Activated T-cell treated with anti-CD3 and anti-CD28 coated beads, Interleukin-2, amount 50 U/mL, for 24 hours (primary cell): ENCODE measurements around the gene DDIAS.
"Not testable (repeated sequence)": the region's sequence is repeated elsewhere in the genome, so short reads cannot be mapped to it uniquely, and the experiment has no call there.

Experiments
- DNase-seq: peaks from one replicate; pipeline ENCODE4 v3.0.0-alpha.2; 2020
- H3K27ac Mint-ChIP-seq: 2 replicates; pipeline ENCODE4 v1.8.0; 2020; ENCODE audit warnings: mild to moderate bottlenecking, mixed read lengths
- H3K27me3 Mint-ChIP-seq: 2 replicates; pipeline ENCODE4 v1.8.0; 2020; ENCODE audit warnings: mixed read lengths
- H3K36me3 Mint-ChIP-seq: 2 replicates; pipeline ENCODE4 v1.8.0; 2020; ENCODE audit warnings: low read depth, mixed read lengths
- H3K4me1 Mint-ChIP-seq: 2 replicates; pipeline ENCODE4 v1.8.0; 2020; ENCODE audit warnings: low read depth, mixed read lengths
- H3K4me3 Mint-ChIP-seq: 2 replicates; pipeline ENCODE4 v1.8.0; 2020; ENCODE audit warnings: mild to moderate bottlenecking, moderate library complexity, mixed read lengths
- H3K9me3 Mint-ChIP-seq: 2 replicates; pipeline ENCODE4 v1.8.0; 2020; ENCODE audit warnings: mixed read lengths

Gene DDIAS

GRCh38 chr11:82901165-82901921 is at the start of gene DDIAS:
Gene DDIAS (plus strand): TSS chr11:82901736. CDS start chr11:82914739, 13,003 bp downstream.
- peak; percentile 89 for DNase-seq
- peaks cover 63% of the 10 kb centered on the region for H3K4me1 Mint-ChIP-seq
- H3K27me3 Mint-ChIP-seq = no peaks in the 10 kb centered on the region
- H3K4me3 Mint-ChIP-seq = peak within 1 kb of the TSS; percentile 96
- H3K9me3 Mint-ChIP-seq = no peaks in the 10 kb centered on the region
- peaks cover 25% of the 10 kb centered on the region for H3K36me3 Mint-ChIP-seq
- peak within 1 kb of the TSS; percentile 99 for H3K27ac Mint-ChIP-seq

GRCh38 chr11:82854242-82854641 is 47.3 kb upstream of the DDIAS start:
- no peak for DNase-seq
- H3K4me1 Mint-ChIP-seq = peaks cover 4% of the 10 kb centered on the region
- no peaks in the 10 kb centered on the region for H3K9me3 Mint-ChIP-seq
- H3K27ac Mint-ChIP-seq = no peak overlapping the region
- H3K36me3 Mint-ChIP-seq = peaks cover 15% of the 10 kb centered on the region
- no peaks in the 10 kb centered on the region for H3K27me3 Mint-ChIP-seq
- no peak overlapping the region for H3K4me3 Mint-ChIP-seq

- not testable (repeated sequence) for H3K4me3 Mint-ChIP-seq, H3K9me3 Mint-ChIP-seq, DNase-seq, H3K4me1 Mint-ChIP-seq, H3K27ac Mint-ChIP-seq, H3K27me3 Mint-ChIP-seq
- H3K36me3 Mint-ChIP-seq = peaks cover 13% of the 10 kb centered on the region
These were observed 46.6 kb upstream of the DDIAS start for GRCh38 chr11:82854916-82855315.

GRCh38 chr11:82855616-82856015 is 45.9 kb upstream of the DDIAS start:
- peaks cover 4% of the 10 kb centered on the region for H3K4me1 Mint-ChIP-seq
- H3K27ac Mint-ChIP-seq = no peak overlapping the region
- H3K4me3 Mint-ChIP-seq = no peak overlapping the region
- H3K9me3 Mint-ChIP-seq = no peaks in the 10 kb centered on the region
- no peaks in the 10 kb centered on the region for H3K27me3 Mint-ChIP-seq
- no peak for DNase-seq
- H3K36me3 Mint-ChIP-seq = peaks cover 10% of the 10 kb centered on the region

- H3K9me3 Mint-ChIP-seq = no peaks in the 10 kb centered on the region
- H3K27me3 Mint-ChIP-seq = no peaks in the 10 kb centered on the region
- H3K4me3 Mint-ChIP-seq = no peak overlapping the region
- H3K27ac Mint-ChIP-seq = no peak overlapping the region
- DNase-seq = no peak
- H3K36me3 Mint-ChIP-seq = peaks cover 8% of the 10 kb centered on the region
- H3K4me1 Mint-ChIP-seq = peaks cover 4% of the 10 kb centered on the region
These were observed 44.4 kb upstream of the DDIAS start for GRCh38 chr11:82857145-82857544.

GRCh38 chr11:82858133-82858532 is 43.4 kb upstream of the DDIAS start:
- H3K9me3 Mint-ChIP-seq = no peaks in the 10 kb centered on the region
- peaks cover 6% of the 10 kb centered on the region for H3K4me1 Mint-ChIP-seq
- H3K4me3 Mint-ChIP-seq = no peak overlapping the region
- H3K27me3 Mint-ChIP-seq = no peaks in the 10 kb centered on the region
- DNase-seq = no peak
- H3K27ac Mint-ChIP-seq = no peak overlapping the region
- H3K36me3 Mint-ChIP-seq = peaks cover 8% of the 10 kb centered on the region

GRCh38 chr11:82858556-82859091 is 42.9 kb upstream of the DDIAS start:
- Mint-ChIP-seq H3K36me3 (peaks cover 8% of the 10 kb centered on the region), H3K27ac (no peak overlapping the region), H3K27me3 (no peaks in the 10 kb centered on the region), H3K4me1 (peaks cover 10% of the 10 kb centered on the region), H3K4me3 (no peak overlapping the region), H3K9me3 (no peaks in the 10 kb centered on the region)
- no peak for DNase-seq

- no peak overlapping the region for H3K4me3 Mint-ChIP-seq
- peaks cover 6% of the 10 kb centered on the region for H3K4me1 Mint-ChIP-seq
- H3K36me3 Mint-ChIP-seq = peaks cover 8% of the 10 kb centered on the region
- H3K27me3 Mint-ChIP-seq = no peaks in the 10 kb centered on the region
- H3K27ac Mint-ChIP-seq = no peak overlapping the region
- no peak for DNase-seq
- no peaks in the 10 kb centered on the region for H3K9me3 Mint-ChIP-seq
These were observed 41.8 kb upstream of the DDIAS start for GRCh38 chr11:82859750-82860149.

GRCh38 chr11:82862379-82862778 is 39.2 kb upstream of the DDIAS start:
- H3K36me3 Mint-ChIP-seq = peaks cover 4% of the 10 kb centered on the region
- peaks cover 8% of the 10 kb centered on the region for H3K4me1 Mint-ChIP-seq
- H3K27ac Mint-ChIP-seq = no peak overlapping the region
- H3K4me3 Mint-ChIP-seq = no peak overlapping the region
- no peaks in the 10 kb centered on the region for H3K27me3 Mint-ChIP-seq
- no peak for DNase-seq
- H3K9me3 Mint-ChIP-seq = no peaks in the 10 kb centered on the region

- Mint-ChIP-seq H3K4me3 (no peak overlapping the region), H3K27me3 (no peaks in the 10 kb centered on the region), H3K27ac (no peak overlapping the region), H3K36me3 (no peaks in the 10 kb centered on the region), H3K4me1 (peaks cover 12% of the 10 kb centered on the region), H3K9me3 (no peaks in the 10 kb centered on the region)
- no peak for DNase-seq
These were observed 38.3 kb upstream of the DDIAS start for GRCh38 chr11:82863209-82863608.

GRCh38 chr11:82864268-82864667 is 37.3 kb upstream of the DDIAS start:
- no peak overlapping the region for H3K27ac Mint-ChIP-seq
- H3K4me1 Mint-ChIP-seq = peaks cover 12% of the 10 kb centered on the region
- H3K36me3 Mint-ChIP-seq = no peaks in the 10 kb centered on the region
- no peaks in the 10 kb centered on the region for H3K27me3 Mint-ChIP-seq
- no peaks in the 10 kb centered on the region for H3K9me3 Mint-ChIP-seq
- no peak for DNase-seq
- H3K4me3 Mint-ChIP-seq = no peak overlapping the region

GRCh38 chr11:82865841-82866240 is 35.7 kb upstream of the DDIAS start:
- Mint-ChIP-seq H3K9me3 (no peaks in the 10 kb centered on the region), H3K27ac (no peak overlapping the region), H3K36me3 (no peaks in the 10 kb centered on the region), H3K4me3 (no peak overlapping the region), H3K27me3 (no peaks in the 10 kb centered on the region), H3K4me1 (peaks cover 12% of the 10 kb centered on the region)
- DNase-seq = no peak

GRCh38 chr11:82867495-82868082 is 33.9 kb upstream of the DDIAS start:
- Mint-ChIP-seq H3K27ac (no peak overlapping the region), H3K36me3 (no peaks in the 10 kb centered on the region), H3K4me3 (no peak overlapping the region)

GRCh38 chr11:82869657-82870056 is 31.9 kb upstream of the DDIAS start:
- no peaks in the 10 kb centered on the region for H3K27me3 Mint-ChIP-seq
- H3K4me1 Mint-ChIP-seq = peaks cover 26% of the 10 kb centered on the region
- no peak overlapping the region for H3K4me3 Mint-ChIP-seq
- no peaks in the 10 kb centered on the region for H3K9me3 Mint-ChIP-seq
- H3K36me3 Mint-ChIP-seq = no peaks in the 10 kb centered on the region
- DNase-seq = no peak
- H3K27ac Mint-ChIP-seq = no peak overlapping the region

More at GRCh38 chr11:82867495-82868082, 33.9 kb upstream of the DDIAS start:
- H3K27me3 Mint-ChIP-seq = no peaks in the 10 kb centered on the region
- no peaks in the 10 kb centered on the region for H3K9me3 Mint-ChIP-seq
- DNase-seq = peak; percentile 62
- peaks cover 15% of the 10 kb centered on the region for H3K4me1 Mint-ChIP-seq

- Mint-ChIP-seq H3K36me3 (peaks cover 2% of the 10 kb centered on the region), H3K4me1 (peaks cover 34% of the 10 kb centered on the region), H3K27ac (no peak overlapping the region), H3K9me3 (peaks cover 2% of the 10 kb centered on the region), H3K27me3 (no peaks in the 10 kb centered on the region), H3K4me3 (no peak overlapping the region)
- no peak for DNase-seq
These were observed 29.9 kb upstream of the DDIAS start for GRCh38 chr11:82871646-82872045.
